ENCODE results near the gene MAFF. TPM values are rescaled to one million over a fixed set of nuclear protein-coding genes. Genes with fewer than 3 reads are reported as not detected.

The MAFF gene
- total RNA-seq, 2 donors from 2014 or later = 4.7 to 5.5 TPM

GRCh38 chr22:38201371-38201710, 453 bp upstream of the MAFF start:
- WGBS, 2 experiments (ENCODE audit: insufficient coverage in 1 of 2, insufficient read length in 1 of 2) = 32 to 48% methylated on average over 6 to 8 of the region's 8 CpGs
- peak overlapping the region; percentile 72 for H3K4me3 Mint-ChIP-seq
- H3K27ac Mint-ChIP-seq = peak overlapping the region; percentile 95
- H3K36me3 Mint-ChIP-seq (ENCODE audit: low read depth) = no peaks in the 10 kb centered on the region
- Histone ChIP-seq H3K9ac (ENCODE audit: extremely low read depth, low read length, poor library complexity, severe bottlenecking) (no peak overlapping the region), H3K36me3 (ENCODE audit: control insufficient read depth, insufficient read depth, low read length) (no peaks in the 10 kb centered on the region), H3K9me3 (ENCODE audit: control insufficient read depth, low read length) (no peaks in the 10 kb centered on the region), H3K27ac (ENCODE audit: low read depth, low read length) (no peak overlapping the region), H3K4me3 (ENCODE audit: low read length) (peak overlapping the region; percentile 83), H3K27me3 (ENCODE audit: control insufficient read depth, insufficient read depth, low read length, poor library complexity, severe bottlenecking) (peaks cover 6% of the 10 kb centered on the region), H3K4me1 (ENCODE audit: control insufficient read depth, insufficient read depth, low read length) (no peaks in the 10 kb centered on the region)
- peaks cover 11% of the 10 kb centered on the region for H3K27me3 Mint-ChIP-seq (ENCODE audit: insufficient read depth)
- TF ChIP-seq, protein P1, sequence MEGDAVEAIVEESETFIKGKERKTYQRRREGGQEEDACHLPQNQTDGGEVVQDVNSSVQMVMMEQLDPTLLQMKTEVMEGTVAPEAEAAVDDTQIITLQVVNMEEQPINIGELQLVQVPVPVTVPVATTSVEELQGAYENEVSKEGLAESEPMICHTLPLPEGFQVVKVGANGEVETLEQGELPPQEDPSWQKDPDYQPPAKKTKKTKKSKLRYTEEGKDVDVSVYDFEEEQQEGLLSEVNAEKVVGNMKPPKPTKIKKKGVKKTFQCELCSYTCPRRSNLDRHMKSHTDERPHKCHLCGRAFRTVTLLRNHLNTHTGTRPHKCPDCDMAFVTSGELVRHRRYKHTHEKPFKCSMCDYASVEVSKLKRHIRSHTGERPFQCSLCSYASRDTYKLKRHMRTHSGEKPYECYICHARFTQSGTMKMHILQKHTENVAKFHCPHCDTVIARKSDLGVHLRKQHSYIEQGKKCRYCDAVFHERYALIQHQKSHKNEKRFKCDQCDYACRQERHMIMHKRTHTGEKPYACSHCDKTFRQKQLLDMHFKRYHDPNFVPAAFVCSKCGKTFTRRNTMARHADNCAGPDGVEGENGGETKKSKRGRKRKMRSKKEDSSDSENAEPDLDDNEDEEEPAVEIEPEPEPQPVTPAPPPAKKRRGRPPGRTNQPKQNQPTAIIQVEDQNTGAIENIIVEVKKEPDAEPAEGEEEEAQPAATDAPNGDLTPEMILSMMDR (conservative IDR thresholded peaks at IDR 0.05) = no peak
- no peak for DNase-seq
- no peaks in the 10 kb centered on the region for H3K9me3 Mint-ChIP-seq
- peaks cover 8% of the 10 kb centered on the region for H3K4me1 Mint-ChIP-seq

- H3K4me1 ChIP-seq (ENCODE audit: control insufficient read depth, insufficient read depth, low read length) = peaks cover under 1% of the 10 kb centered on the region
- peak overlapping the region; percentile 80 for H3K4me3 ChIP-seq (ENCODE audit: low read length)
- H3K36me3 ChIP-seq (ENCODE audit: control insufficient read depth, insufficient read depth, low read length) = no peaks in the 10 kb centered on the region
- no peaks in the 10 kb centered on the region for H3K9me3 ChIP-seq (ENCODE audit: control insufficient read depth, low read length)
- Mint-ChIP-seq H3K36me3 (ENCODE audit: low read depth) (no peaks in the 10 kb centered on the region), H3K27me3 (ENCODE audit: insufficient read depth) (peaks cover 11% of the 10 kb centered on the region), H3K4me3 (peak overlapping the region; percentile 72), H3K4me1 (peaks cover 8% of the 10 kb centered on the region), H3K27ac (peak overlapping the region; percentile 83), H3K9me3 (no peaks in the 10 kb centered on the region)
- DNase-seq = peak; percentile 79
- H3K9ac ChIP-seq (ENCODE audit: extremely low read depth, low read length, poor library complexity, severe bottlenecking) = peak overlapping the region; percentile 93
- H3K27me3 ChIP-seq (ENCODE audit: control insufficient read depth, insufficient read depth, low read length, poor library complexity, severe bottlenecking) = peaks cover 6% of the 10 kb centered on the region
- TF ChIP-seq, protein P1 (conservative IDR thresholded peaks at IDR 0.05) = peak; percentile 46
- 1% methylated on average over 18 to 74 of the region's 74 CpGs for WGBS, 2 experiments (ENCODE audit: insufficient coverage in 1 of 2, insufficient read length in 1 of 2)
- peak overlapping the region; percentile 95 for H3K27ac ChIP-seq (ENCODE audit: low read depth, low read length)
Observed at GRCh38 chr22:38202437-38203089, 769 bp downstream of the MAFF start.

GRCh38 chr22:38203090-38203810, 1.5 kb downstream of the MAFF start:
- peak overlapping the region; percentile 80 for H3K4me3 ChIP-seq (ENCODE audit: low read length)
- no peaks in the 10 kb centered on the region for H3K36me3 ChIP-seq (ENCODE audit: control insufficient read depth, insufficient read depth, low read length)
- H3K9me3 ChIP-seq (ENCODE audit: control insufficient read depth, low read length) = no peaks in the 10 kb centered on the region
- Mint-ChIP-seq H3K27me3 (ENCODE audit: insufficient read depth) (peaks cover 11% of the 10 kb centered on the region), H3K4me1 (peaks cover 10% of the 10 kb centered on the region), H3K9me3 (no peaks in the 10 kb centered on the region), H3K36me3 (ENCODE audit: low read depth) (no peaks in the 10 kb centered on the region), H3K27ac (peak overlapping the region; percentile 77), H3K4me3 (peak overlapping the region; percentile 72)
- no peak overlapping the region for H3K27ac ChIP-seq (ENCODE audit: low read depth, low read length)
- H3K4me1 ChIP-seq (ENCODE audit: control insufficient read depth, insufficient read depth, low read length) = peaks cover 3% of the 10 kb centered on the region
- H3K9ac ChIP-seq (ENCODE audit: extremely low read depth, low read length, poor library complexity, severe bottlenecking) = peak overlapping the region; percentile 93
- TF ChIP-seq, protein P1 (conservative IDR thresholded peaks at IDR 0.05) = no peak
- peak; percentile 84 for DNase-seq
- peaks cover 6% of the 10 kb centered on the region for H3K27me3 ChIP-seq (ENCODE audit: control insufficient read depth, insufficient read depth, low read length, poor library complexity, severe bottlenecking)
- WGBS, 2 experiments (ENCODE audit: insufficient coverage in 1 of 2, insufficient read length in 1 of 2) = 10 to 23% methylated on average over 4 to 15 of the region's 19 CpGs

Data from endodermal cell (in vitro differentiated cells).